Activated CD8-positive, alpha-beta T cell treated with anti-CD3 and anti-CD28 coated beads, Interleukin-2, amount 10 ng/mL, durations not matched to agents 7 days and 5 days (primary cell): ENCODE data around the gene SELENOM. TPM values are rescaled to one million over a fixed set of nuclear protein-coding genes. Genes with fewer than 3 reads are reported as not detected.
"Not testable (repeated sequence)": the region's sequence is repeated elsewhere in the genome, so short reads cannot be mapped to it uniquely, and the experiment has no call there.

ENCODE experiments used
- ATAC-seq: fragments of 150-1000 bp; cut with Tn5 transposase; one replicate; pipeline ENCODE4 v1.10.0; 2021; ENCODE audit warnings: moderate library complexity
- CTCF ChIA-PET: fragments of 350-600 bp; sonication (Branson Sonifier 250); formaldehyde crosslinking; loops from one replicate; lab custom pipeline; 2021; ENCODE audit warnings: antibody characterized with exemption; lab: Charles Lee
- POLR2A ChIA-PET: fragments of 350-600 bp; sonication (Branson Sonifier 250); formaldehyde crosslinking; loops from one replicate; lab custom pipeline; 2021; ENCODE audit warnings: antibody characterized with exemption; lab: Charles Lee
- DNase-seq: peaks from one replicate; pipeline ENCODE4 v3.0.0-alpha.2; 2020
- H3K27ac Mint-ChIP-seq: one replicate; pipeline ENCODE4 v1.8.0; 2021; ENCODE audit warnings: mild to moderate bottlenecking, mixed read lengths
- H3K27me3 Mint-ChIP-seq: one replicate; pipeline ENCODE4 v1.8.0; 2021; ENCODE audit warnings: low read depth, mixed read lengths
- H3K36me3 Mint-ChIP-seq: one replicate; pipeline ENCODE4 v1.8.0; 2021; ENCODE audit warnings: low read depth, mixed read lengths
- H3K4me1 Mint-ChIP-seq: one replicate; pipeline ENCODE4 v1.8.0; 2021; ENCODE audit warnings: low read depth, mixed read lengths
- H3K4me3 Mint-ChIP-seq: one replicate; pipeline ENCODE4 v1.8.0; 2021; ENCODE audit warnings: mild to moderate bottlenecking, mixed read lengths
- H3K9me3 Mint-ChIP-seq: one replicate; pipeline ENCODE4 v1.8.0; 2022; ENCODE audit warnings: mixed read lengths; ENCODE audit not compliant: insufficient read depth
- total RNA-seq, 2 experiments: library from RNA; stranded (reverse); gene quantifications; one replicate each; pipeline ENCODE4 v1.2.3, GENCODE V29; 2021

The SELENOM gene
- total RNA-seq, 2 experiments from 2014 or later = 0.76 to 0.87 TPM

DNA sequence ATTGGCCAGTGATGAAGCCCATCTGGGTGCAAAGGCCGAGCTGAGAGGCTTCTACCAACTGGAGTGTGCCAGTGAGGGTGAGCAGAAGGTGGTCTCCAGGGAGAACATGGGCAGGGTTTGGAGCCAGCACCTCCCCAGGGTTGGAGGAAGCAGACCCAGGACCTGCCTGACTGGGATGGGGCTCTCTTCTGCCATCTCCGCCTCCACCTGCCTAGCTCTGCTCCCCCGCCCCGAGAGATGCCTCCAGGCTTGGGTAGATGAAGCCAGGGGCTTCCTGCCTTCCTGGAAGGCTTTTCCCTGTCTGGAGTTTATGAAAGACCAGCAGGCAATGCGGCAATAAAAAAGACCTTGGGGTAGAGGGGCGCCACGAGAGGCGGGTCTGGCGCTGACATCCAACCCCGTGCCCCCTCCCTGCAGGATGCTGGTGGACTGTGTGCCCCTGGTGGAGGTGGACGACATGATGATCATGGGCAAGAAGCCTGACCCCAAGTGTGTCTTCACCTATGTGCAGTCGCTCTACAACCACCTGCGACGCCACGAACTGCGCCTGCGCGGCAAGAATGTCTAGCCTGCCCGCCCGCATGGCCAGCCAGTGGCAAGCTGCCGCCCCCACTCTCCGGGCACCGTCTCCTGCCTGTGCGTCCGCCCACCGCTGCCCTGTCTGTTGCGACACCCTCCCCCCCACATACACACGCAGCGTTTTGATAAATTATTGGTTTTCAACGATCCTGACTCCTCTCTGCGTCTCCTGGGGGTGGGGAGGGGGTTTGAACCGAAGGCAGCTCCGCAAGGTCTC is 3.3 kb downstream of the SELENOM start:
- Mint-ChIP-seq H3K9me3 (no peaks in the 10 kb centered on the region), H3K36me3 (peaks cover 7% of the 10 kb centered on the region)
- ATAC-seq = no peak

DNA sequence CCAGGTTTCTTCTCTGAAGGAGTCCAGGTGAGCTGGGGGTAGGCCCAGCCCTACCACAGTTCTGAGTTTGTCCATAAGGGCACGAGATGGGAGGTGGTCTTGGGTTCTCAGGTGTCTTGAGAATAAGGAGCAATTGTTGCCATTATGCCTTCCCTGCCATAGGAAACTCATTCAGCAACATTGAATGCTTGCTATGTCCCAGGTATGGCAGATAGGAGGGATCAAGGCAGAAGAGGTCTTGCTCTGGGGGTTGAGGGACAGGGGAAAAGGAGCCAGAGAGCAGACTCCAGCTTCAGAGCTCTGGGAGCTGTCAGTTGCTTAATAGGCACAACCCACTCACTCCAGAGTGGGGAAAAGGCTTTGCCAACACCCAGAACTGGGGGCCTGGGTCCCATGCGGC is 4.3 kb downstream of the SELENOM start:
- Mint-ChIP-seq H3K9me3 (no peaks in the 10 kb centered on the region), H3K27ac (no peak overlapping the region), H3K36me3 (peaks cover 9% of the 10 kb centered on the region), H3K27me3 (no peaks in the 10 kb centered on the region), H3K4me1 (peaks cover 10% of the 10 kb centered on the region), H3K4me3 (no peak overlapping the region)
- POLR2A ChIA-PET = no interaction called here
- DNase-seq (no peak), ATAC-seq (no peak)
- CTCF ChIA-PET = no interaction called here

More for the DNA sequence above, 3.3 kb downstream of the SELENOM start:
- DNase-seq = no peak
- CTCF ChIA-PET = interaction anchor here (1.4 kb wide), 1 partner anchor 105 kb away, joined by 3 read pairs; no protein-coding TSS in a partner anchor
- POLR2A ChIA-PET = no interaction called here
- Mint-ChIP-seq H3K27ac (no peak overlapping the region), H3K4me1 (peaks cover 10% of the 10 kb centered on the region), H3K27me3 (no peaks in the 10 kb centered on the region), H3K4me3 (no peak overlapping the region)

DNA sequence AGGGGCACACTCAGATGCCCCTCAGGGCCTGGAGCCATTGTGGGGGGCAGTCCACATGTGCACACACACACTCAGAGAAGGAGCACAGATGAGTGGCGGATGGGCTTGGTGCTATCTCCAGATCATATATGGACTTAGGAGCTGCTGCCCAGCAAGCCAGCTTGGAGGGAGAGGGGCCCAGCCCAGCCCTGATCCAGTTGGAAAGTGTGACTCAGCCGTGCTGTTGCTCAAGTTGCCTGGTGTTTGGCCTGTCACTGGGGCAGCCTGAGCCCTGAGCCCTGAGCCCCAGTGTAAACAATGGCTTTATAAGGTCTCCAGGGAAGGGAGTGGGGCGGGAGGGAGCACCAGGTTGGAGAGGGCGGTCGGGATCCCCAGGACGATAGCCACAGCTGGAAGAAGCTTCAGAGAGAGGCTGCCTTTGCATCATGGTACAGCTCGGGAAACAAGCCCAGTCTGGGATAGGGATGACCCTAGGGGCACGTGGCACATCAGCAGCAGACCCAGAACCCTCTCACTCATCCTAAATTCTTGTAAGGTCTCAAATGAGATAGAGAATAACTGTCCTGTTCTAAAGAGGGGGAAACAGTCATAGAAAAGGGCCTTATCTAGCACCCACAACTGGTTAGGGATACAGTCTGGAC is 4.8 kb downstream of the SELENOM start:
- no peak for DNase-seq
- ChIA-PET CTCF (interaction anchor here (1.3 kb wide), 1 partner anchor 18 kb away, joined by 10 read pairs; no protein-coding TSS in a partner anchor), POLR2A (no interaction called here)
- H3K9me3 Mint-ChIP-seq = no peaks in the 10 kb centered on the region
- peaks cover 10% of the 10 kb centered on the region for H3K36me3 Mint-ChIP-seq
- no peak for ATAC-seq
- H3K4me1 Mint-ChIP-seq = peaks cover 4% of the 10 kb centered on the region
- no peak overlapping the region for H3K27ac Mint-ChIP-seq
- no peak overlapping the region for H3K4me3 Mint-ChIP-seq
- H3K27me3 Mint-ChIP-seq = no peaks in the 10 kb centered on the region

DNA sequence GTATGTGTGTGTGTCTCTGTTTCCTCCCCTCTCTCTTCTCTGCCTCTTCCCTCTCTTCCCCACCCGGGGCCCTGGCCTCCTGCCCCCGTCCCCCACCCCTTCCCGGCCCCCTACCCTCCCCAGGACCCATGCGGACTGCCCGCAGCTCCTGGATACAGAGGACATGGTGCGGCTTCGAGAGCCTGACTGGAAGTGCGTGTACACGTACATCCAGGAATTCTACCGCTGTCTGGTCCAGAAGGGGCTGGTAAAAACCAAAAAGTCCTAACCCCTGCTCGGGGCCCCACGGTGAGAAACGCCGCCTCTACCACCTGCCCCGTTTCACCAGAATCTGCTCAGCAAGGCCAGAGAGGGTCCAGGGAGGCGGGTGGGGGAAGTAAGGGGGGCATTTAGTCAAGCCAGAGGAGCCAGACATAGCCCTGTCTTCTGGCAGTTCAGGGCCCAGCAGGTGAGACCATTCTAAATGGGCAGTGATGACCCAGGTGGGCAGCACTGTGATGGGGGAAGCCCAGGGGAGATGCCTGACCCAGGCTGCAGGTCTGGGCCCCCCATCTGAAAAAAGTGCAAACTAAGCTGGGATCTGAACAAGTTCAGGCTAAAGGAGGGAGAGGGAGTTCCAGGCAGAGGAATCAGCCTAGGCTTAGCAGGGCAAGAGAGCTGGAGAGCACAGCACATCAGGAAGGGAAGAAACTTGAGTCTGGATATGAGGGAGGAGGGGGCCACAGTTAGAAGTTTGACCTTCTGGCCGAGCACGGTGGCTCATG is 6.4 kb downstream of the SELENOM start:
- DNase-seq (no peak), ATAC-seq (no peak)
- Mint-ChIP-seq H3K4me1 (no peaks in the 10 kb centered on the region), H3K36me3 (peaks cover 12% of the 10 kb centered on the region), H3K27ac (no peak overlapping the region), H3K9me3 (no peaks in the 10 kb centered on the region), H3K27me3 (no peaks in the 10 kb centered on the region), H3K4me3 (no peak overlapping the region)
- CTCF ChIA-PET = interaction anchor here (1.3 kb wide), 1 partner anchor 16 kb away, joined by 10 read pairs; no protein-coding TSS in a partner anchor
- POLR2A ChIA-PET = no interaction called here

DNA sequence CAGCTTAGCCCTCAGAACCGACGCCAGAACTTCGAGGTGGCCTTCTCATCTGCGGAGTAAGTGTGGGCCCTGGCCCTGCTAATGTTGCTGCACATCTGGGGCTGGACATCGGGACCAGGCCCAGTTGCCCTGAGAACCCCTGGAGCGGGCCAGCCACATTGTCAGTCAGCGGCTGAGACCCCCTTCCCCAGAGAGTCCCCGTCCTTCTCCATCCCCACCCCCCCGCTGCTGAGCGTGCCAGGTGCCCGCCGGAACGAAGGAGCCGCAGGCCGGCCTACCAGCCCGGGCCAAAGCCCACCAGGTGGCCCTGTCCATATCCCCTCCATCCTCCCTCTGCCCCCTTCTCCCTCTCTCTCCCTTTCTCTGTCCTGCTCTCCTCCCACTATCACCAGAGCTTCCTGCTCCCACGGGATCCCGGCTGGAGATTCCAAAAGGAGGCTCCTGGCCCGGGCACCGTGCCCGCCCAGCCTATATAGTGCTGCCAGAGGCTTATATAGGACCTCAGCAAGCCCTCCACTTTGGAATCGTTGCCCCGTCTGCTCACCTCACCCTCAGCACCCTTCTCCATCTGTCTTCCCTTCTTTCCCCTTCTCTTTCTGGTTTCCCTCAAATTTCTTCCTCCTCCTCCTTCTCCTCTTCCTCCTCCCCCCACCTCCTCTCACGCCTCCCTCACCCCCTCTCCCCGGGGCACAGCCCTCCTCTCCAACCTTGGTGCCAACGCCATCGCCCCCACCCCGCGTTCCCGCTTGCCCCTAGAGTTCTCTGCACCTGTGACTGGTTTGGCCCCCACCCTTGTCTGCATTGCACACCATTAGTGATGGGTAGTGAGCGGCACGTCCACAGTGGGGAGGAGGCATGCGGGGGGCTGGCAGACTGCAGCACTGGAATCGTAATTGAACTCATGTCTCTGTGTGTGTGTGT is 7.3 kb downstream of the SELENOM start:
- DNase-seq (no peak), ATAC-seq (no peak)
- ChIA-PET POLR2A (no interaction called here), CTCF (no interaction called here)
- H3K9me3 Mint-ChIP-seq = no peaks in the 10 kb centered on the region
- H3K27ac Mint-ChIP-seq = no peak overlapping the region
- peaks cover 17% of the 10 kb centered on the region for H3K36me3 Mint-ChIP-seq
- no peaks in the 10 kb centered on the region for H3K27me3 Mint-ChIP-seq
- no peak overlapping the region for H3K4me3 Mint-ChIP-seq
- no peaks in the 10 kb centered on the region for H3K4me1 Mint-ChIP-seq

DNA sequence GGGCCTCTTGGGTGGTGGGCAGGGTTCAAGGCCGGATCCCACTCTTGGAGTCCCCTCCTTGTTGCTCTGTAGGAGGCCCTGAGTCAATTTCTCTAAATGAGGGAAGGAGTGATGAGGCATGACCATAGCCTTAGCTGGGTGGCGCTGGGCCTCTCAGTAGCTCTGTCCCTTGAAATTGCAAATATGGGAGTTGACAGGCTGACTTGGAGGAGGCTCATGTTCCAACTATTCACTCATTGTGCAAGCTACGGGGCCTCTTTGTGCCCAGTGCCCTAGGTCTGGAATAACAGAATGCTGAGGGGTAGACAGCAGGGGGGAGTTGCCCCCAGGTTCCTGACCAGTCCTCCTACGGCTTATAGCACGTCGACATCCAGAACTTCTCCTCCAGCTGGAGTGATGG is 8.0 kb downstream of the SELENOM start:
- POLR2A ChIA-PET = no interaction called here
- H3K36me3 Mint-ChIP-seq = peaks cover 17% of the 10 kb centered on the region
- no peaks in the 10 kb centered on the region for H3K27me3 Mint-ChIP-seq

DNA sequence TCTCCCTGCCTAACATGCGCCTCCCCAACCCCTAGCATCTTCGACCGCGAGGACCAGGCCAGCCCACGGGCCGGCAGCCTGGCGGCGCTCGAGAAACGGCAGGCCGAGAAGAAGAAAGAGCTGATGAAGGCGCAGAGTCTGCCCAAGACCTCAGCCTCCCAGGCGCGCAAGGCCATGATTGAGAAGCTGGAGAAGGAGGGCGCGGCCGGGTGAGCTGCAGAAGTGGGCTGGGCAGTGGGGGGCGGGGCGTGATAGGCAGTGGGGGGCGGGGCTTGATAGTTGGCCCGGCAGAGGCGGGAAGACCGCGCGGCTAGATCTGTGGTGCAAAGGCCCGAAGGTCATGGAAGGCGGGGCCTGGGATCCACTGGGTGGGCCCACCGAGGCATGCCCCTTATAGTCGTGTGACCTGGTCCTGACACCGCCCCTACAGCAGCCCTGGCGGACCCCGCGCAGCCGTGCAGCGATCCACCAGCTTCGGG is 8.7 kb downstream of the SELENOM start:
- Mint-ChIP-seq H3K36me3 (peaks cover 17% of the 10 kb centered on the region), H3K4me3 (no peak overlapping the region), H3K27me3 (no peaks in the 10 kb centered on the region), H3K4me1 (no peaks in the 10 kb centered on the region), H3K9me3 (no peaks in the 10 kb centered on the region), H3K27ac (no peak overlapping the region)
- CTCF ChIA-PET = no interaction called here
- DNase-seq (no peak), ATAC-seq (no peak)
- POLR2A ChIA-PET = no interaction called here

More for the DNA sequence above, 8.0 kb downstream of the SELENOM start:
- no peak for ATAC-seq
- Mint-ChIP-seq H3K27ac (no peak overlapping the region), H3K4me1 (no peaks in the 10 kb centered on the region), H3K9me3 (no peaks in the 10 kb centered on the region), H3K4me3 (no peak overlapping the region)
- CTCF ChIA-PET = no interaction called here
- DNase-seq = no peak

DNA sequence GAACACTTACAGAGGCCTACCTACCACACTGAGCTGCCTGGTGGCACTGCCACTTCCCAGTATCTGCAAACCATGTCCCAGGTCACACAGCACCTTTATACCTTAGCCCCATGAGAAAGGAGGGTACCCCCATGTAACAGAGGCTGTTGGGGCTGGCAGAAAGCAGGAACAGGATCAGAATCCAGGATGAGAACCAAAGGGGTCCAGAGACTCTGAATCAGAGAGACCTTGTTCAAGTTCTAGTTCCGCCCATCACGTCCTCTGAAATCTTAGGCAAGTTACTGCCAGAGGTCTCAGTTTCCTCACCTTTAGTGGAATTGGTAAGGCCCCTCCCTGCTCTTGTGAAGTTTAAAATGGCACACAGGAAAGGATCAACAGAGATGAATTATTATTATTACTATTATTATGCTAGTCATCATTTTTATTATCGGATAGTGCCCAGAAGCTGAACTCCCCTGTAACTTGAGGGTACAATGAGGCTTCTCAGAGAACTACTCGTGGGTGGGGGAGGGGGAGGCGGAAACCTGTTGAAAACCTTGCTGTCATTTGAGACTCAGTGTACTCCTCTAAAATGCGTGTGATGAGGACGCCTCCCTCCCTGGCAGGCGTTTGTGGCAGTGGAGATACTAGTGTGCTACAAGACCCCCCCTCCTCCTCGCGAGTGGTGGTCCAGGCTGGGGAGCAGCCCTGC is 9.3 kb downstream of the SELENOM start:
- peaks cover 17% of the 10 kb centered on the region for H3K36me3 Mint-ChIP-seq

DNA sequence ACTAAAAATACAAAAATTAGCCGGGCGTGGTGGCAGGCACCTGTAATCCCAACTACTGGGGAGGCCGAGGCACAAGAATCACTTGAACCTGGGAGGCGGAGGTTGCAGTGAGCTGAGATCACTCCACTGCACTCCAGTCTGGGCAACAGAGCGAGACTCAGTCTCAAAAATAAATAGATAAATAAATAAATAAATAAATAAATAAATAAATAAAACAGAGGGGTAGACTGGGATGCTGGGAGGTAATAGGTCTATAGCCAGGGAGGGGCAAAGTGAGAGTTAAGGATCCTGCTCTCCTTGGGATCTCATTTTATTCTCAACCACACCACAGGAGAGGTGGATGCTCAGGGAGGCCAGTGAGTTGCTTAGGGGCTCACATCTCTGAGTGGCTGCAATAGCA is 9.8 kb downstream of the SELENOM start:
- peaks cover 17% of the 10 kb centered on the region for H3K36me3 Mint-ChIP-seq
- H3K4me1 Mint-ChIP-seq, POLR2A ChIA-PET, ATAC-seq, DNase-seq, H3K9me3 Mint-ChIP-seq, CTCF ChIA-PET, H3K27me3 Mint-ChIP-seq, H3K4me3 Mint-ChIP-seq, H3K27ac Mint-ChIP-seq: not testable (repeated sequence)

More for the DNA sequence above, 9.3 kb downstream of the SELENOM start:
- POLR2A ChIA-PET = no interaction called here
- Mint-ChIP-seq H3K9me3 (no peaks in the 10 kb centered on the region), H3K4me1 (no peaks in the 10 kb centered on the region), H3K27ac (no peak overlapping the region), H3K4me3 (no peak overlapping the region), H3K27me3 (no peaks in the 10 kb centered on the region)
- DNase-seq (no peak), ATAC-seq (no peak)
- CTCF ChIA-PET = no interaction called here

DNA sequence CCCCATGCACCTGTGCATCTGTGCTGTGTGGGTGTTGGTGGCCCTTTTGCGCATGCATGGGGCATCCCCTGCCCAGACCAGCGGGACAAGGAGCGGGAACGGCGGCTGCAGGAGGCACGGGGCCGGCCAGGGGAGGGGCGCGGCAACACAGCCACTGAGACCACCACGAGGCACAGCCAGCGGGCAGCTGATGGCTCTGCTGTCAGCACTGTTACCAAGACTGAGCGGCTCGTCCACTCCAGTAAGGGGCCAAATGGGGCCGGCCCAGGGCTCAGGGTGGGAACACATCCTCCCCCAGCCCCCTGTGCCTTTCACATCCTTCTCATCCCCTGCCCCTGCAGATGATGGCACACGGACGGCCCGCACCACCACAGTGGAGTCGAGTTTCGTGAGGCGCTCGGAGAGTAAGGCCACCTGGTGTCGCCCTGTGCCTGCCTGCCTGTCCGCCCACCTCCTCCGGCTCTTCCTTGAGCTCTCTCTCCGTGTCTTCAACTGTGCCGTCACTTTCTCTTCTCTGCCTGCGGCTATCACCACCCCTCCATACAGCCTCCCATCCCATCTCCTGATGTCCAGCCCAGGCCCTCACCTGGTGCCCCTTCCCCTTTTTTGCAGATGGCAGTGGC is 10.6 kb downstream of the SELENOM start:
- POLR2A ChIA-PET = no interaction called here
- no peak for DNase-seq
- Mint-ChIP-seq H3K9me3 (no peaks in the 10 kb centered on the region), H3K27ac (no peak overlapping the region), H3K27me3 (no peaks in the 10 kb centered on the region), H3K36me3 (peaks cover 18% of the 10 kb centered on the region), H3K4me3 (no peak overlapping the region), H3K4me1 (no peaks in the 10 kb centered on the region)
- CTCF ChIA-PET = interaction anchor here (1.1 kb wide), 1 partner anchor 8 kb away, joined by 4 read pairs; no protein-coding TSS in a partner anchor
- no peak for ATAC-seq
